Stimulated activated effector memory CD8-positive, alpha-beta T cell treated with anti-CD3 and anti-CD28 coated beads, Interleukin-12 subunit alpha, Interleukin-12 subunit beta, amount 100 ng/mL, for 72 hours (primary cell): ENCODE data around the gene CALML4.
"Not testable (repeated sequence)": the region's sequence is repeated elsewhere in the genome, so short reads cannot be mapped to it uniquely, and the experiment has no call there.

Source experiments
- ATAC-seq: fragments of 150-1000 bp; cut with Tn5 transposase; 2 replicates; pipeline ENCODE4 v1.10.0; 2021
- DNase-seq, 2 donors: peaks; one replicate each; pipeline ENCODE4 v3.0.0; 2021 to 2022; ENCODE audit warnings: low spot score in 2 of 2
- H3K27ac Mint-ChIP-seq: one replicate; pipeline ENCODE4 v1.8.0; 2022; ENCODE audit warnings: mild to moderate bottlenecking, mixed read lengths
- H3K36me3 Mint-ChIP-seq: one replicate; pipeline ENCODE4 v1.8.0; 2022; ENCODE audit warnings: mild to moderate bottlenecking, mixed read lengths
- H3K4me1 Mint-ChIP-seq: one replicate; pipeline ENCODE4 v1.8.0; 2022; ENCODE audit warnings: mixed read lengths
- H3K4me3 Mint-ChIP-seq: one replicate; pipeline ENCODE4 v1.8.0; 2022; ENCODE audit warnings: mild to moderate bottlenecking, mixed read lengths
- H3K9me3 Mint-ChIP-seq: one replicate; pipeline ENCODE4 v1.8.0; 2022; ENCODE audit warnings: mixed read lengths

CALML4 gene, protein sequence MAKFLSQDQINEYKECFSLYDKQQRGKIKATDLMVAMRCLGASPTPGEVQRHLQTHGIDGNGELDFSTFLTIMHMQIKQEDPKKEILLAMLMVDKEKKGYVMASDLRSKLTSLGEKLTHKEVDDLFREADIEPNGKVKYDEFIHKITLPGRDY

DNA sequence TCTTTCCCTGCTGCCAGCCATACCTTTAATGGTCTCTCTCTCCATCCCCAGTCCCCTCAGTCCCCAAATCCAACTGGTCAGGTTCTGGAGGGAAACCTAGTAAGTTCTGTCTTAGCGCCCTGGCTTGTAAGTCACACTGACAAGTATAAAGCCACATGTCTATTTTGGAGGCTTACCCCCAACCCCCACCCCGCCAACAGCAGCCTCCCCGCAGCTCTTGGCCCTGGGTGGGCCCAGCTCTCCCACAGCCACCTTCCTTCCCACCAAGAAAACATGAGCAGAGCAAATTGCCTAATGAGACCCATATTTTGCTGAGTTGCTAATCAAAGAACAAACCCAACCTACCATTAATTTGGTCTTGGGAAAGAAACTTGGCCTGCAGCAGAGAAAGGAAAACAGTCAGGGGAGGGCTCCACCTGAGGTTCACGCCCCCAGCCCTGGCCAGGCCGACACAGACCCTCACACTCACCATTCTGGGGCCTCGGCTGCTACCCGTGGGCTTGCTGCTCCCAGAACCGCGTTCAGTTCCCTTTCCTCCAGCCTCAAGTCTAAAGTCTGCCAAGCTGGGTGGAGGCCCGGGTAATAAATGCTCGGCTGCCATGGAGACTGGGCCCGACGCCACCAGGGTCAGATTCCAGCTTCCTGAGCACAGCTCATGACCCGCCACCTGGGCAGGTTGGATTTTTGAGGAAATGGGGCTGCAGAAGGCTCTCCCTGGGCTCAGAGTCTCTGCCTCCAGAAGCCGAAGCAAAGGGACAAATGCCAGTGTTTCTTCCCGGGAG is at the start of gene CALML4:
Gene CALML4 (minus strand): TSS at position 557 of the 782 bp plus-strand sequence. CDS start 85 bp downstream, at position 472.
- peak within 1 kb of the TSS; percentile 63 for H3K4me3 Mint-ChIP-seq
- H3K4me1 Mint-ChIP-seq: peaks cover 22% of the 10 kb centered on the region
- DNase-seq: no peak
- no peaks in the 10 kb centered on the region for H3K9me3 Mint-ChIP-seq
- ATAC-seq: no peak
- H3K27ac Mint-ChIP-seq: peak within 1 kb of the TSS; percentile 68
- peaks cover 17% of the 10 kb centered on the region for H3K36me3 Mint-ChIP-seq

DNA sequence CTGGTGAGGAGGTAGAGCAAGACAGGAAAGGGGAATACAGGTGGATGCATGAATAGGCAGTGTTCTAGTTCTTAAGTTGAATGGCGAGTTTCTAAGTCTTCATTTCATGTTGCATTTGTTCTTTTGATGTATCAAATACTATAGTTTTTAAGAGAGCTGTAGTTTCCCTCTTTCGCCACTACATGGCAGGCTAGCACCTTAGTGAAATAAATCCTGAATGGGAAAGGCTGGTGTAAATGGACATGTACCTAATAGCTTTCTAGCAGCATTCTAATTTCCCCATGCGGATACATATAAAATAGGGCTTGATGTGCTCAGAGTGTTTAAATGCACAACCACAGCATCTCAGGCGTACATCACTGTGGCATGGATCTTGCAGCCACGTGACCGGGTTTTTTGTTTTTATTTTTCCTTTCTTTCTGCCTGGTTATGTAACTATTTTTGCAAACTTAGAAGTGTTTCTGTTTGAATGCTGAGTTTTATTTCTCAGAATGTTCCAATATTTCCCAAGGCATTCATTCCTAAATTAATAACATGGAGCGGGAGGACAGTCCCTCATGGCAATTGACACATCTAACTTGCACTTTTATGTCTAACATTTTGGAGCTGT is 47.9 kb upstream of the CALML4 start:
- no peak overlapping the region for H3K27ac Mint-ChIP-seq
- ATAC-seq (no peak), DNase-seq (no peak)
- H3K9me3 Mint-ChIP-seq: no peaks in the 10 kb centered on the region
- H3K36me3 Mint-ChIP-seq: no peaks in the 10 kb centered on the region
- no peak overlapping the region for H3K4me3 Mint-ChIP-seq
- no peaks in the 10 kb centered on the region for H3K4me1 Mint-ChIP-seq

DNA sequence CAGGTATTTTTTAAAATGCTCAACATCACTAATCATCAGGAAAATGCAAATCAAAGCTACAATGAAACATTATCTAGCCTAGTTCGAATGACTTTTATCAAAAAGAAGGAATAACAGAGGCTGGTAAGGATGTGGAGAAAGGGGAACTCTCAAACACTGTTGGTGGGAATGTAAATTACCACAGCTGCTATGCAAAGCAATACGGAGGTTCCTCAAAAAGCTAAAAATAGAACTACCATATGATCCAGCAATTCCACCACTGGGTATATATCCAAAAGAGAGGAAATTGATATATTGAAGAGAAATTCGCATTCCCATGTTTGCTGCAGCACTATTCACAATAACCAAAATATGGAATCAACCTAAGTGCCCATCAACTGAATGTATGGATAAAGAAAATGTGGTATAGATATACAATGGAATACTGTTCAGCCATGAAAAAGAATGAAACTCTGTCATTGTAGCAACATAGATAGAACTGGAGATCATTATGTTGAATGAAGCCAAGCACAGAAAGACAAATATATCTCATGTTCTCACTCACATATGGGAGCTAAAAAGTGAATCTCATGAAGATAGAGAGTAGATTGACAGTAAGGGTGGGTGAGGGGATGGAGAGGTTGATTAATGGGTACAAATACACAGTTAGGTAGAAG is 44.1 kb upstream of the CALML4 start:
- Mint-ChIP-seq H3K36me3 (no peaks in the 10 kb centered on the region), H3K9me3 (no peaks in the 10 kb centered on the region)
- DNase-seq: no peak

DNA sequence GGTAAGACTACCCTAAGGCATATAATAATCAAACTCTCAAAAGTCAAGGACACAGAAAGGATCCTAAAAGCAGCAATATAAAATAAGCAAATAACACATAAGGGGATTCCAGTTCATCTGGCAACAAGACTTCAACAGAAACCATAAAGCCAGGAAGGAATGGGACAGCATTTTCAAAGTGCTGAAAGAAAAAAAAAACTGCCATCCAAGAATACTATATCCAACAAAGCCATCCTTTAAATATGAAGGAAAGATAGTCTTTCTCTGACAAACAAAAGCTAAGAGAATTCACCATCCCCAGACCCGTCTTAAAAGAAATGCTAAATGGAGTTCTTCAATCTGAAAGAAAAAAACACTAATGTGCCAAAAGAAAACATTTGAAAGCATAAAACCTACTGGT is 39.1 kb upstream of the CALML4 start:
- no peaks in the 10 kb centered on the region for H3K36me3 Mint-ChIP-seq
- no peak for DNase-seq
- no peak overlapping the region for H3K27ac Mint-ChIP-seq
- peaks cover 2% of the 10 kb centered on the region for H3K9me3 Mint-ChIP-seq
- H3K4me1 Mint-ChIP-seq: no peaks in the 10 kb centered on the region
- ATAC-seq: no peak
- H3K4me3 Mint-ChIP-seq: no peak overlapping the region

More for the DNA sequence above, 44.1 kb upstream of the CALML4 start:
- no peaks in the 10 kb centered on the region for H3K4me1 Mint-ChIP-seq
- no peak overlapping the region for H3K4me3 Mint-ChIP-seq
- no peak overlapping the region for H3K27ac Mint-ChIP-seq
- no peak for ATAC-seq

DNA sequence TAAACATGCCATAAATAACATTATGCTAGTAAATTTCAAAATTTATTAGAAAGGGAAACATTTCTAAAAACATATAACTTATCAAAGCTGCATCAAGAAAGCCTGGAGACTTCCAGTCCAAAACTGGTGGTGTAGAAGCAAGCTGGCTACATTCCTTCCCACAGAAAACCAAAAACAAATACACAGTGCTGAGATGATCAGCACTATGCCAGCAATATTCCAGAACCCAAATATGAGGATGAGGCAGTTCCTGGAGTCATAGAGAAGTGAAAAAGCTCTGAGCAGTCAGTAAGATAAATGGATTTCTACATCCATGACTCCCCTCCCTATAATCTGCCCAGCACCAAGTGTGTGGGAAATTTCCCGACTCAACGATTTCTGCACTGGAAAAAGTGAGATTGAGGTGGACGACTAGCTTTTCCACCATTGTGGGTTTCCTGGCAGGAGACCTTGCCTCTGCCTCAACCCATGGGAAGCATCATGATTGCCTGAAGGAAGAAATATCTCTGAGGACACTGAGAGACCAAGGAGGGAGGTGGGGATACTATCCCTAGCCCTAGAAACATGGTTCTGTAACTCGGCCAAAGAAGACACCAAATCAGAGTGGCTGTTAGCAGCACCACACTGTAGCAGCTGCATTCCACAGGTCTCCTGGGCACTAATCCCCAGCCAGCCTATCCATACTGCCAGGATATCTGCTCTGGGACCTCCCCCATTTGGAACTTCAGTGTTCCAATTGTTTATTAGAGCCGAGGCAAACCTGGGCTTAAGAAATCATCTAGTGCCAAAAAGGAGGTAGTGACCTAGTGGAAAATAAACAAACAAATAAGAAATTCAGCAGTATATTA is 36.2 kb upstream of the CALML4 start:
- no peaks in the 10 kb centered on the region for H3K4me1 Mint-ChIP-seq
- H3K27ac Mint-ChIP-seq: no peak overlapping the region
- H3K9me3 Mint-ChIP-seq: peaks cover 2% of the 10 kb centered on the region
- DNase-seq (no peak), ATAC-seq (no peak)
- no peak overlapping the region for H3K4me3 Mint-ChIP-seq
- H3K36me3 Mint-ChIP-seq: no peaks in the 10 kb centered on the region

DNA sequence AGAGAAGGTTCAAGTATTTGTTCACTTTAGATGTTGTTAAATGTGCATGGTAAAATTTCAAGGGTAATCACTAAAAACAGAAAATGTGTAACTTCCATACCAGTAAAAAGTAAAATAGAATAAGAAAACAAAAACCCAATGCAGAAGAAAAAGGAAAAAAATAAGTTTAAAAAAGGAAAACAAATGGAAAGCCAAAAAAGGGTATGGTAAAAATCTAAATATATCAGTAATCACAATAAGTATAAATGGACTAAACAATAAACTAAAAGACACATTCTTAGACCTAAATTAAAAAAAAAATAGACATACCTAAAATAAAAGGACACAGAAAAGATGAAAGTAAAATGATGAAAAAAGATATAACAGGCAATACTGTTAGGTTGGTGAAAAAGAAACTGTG is 33.9 kb upstream of the CALML4 start:
- Mint-ChIP-seq H3K36me3 (no peaks in the 10 kb centered on the region), H3K27ac (no peak overlapping the region), H3K4me1 (no peaks in the 10 kb centered on the region), H3K4me3 (no peak overlapping the region), H3K9me3 (peaks cover 2% of the 10 kb centered on the region)
- DNase-seq (no peak), ATAC-seq (no peak)

DNA sequence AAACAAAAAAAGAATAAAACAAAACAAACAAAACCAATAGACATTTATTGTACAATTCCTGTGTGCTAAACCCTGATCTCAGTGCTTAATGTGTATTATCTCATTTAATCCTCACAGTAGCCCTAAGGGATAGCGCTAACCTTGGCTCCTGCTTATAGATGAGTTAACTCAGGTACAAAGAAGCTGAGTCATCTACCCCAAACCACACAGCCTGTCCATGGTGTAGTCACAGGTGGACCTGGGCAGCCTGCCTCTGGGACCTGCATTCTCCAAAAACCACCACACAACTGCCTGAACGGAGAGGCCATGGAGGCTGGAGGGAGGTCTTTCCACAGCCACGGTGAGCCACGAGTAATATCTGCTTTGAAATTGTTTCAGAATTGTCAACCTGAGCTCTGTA is 29.9 kb upstream of the CALML4 start:
- Mint-ChIP-seq H3K27ac (no peak overlapping the region), H3K4me3 (no peak overlapping the region), H3K9me3 (no peaks in the 10 kb centered on the region), H3K4me1 (peaks cover 11% of the 10 kb centered on the region), H3K36me3 (no peaks in the 10 kb centered on the region)
- no peak for DNase-seq
- ATAC-seq: no peak

DNA sequence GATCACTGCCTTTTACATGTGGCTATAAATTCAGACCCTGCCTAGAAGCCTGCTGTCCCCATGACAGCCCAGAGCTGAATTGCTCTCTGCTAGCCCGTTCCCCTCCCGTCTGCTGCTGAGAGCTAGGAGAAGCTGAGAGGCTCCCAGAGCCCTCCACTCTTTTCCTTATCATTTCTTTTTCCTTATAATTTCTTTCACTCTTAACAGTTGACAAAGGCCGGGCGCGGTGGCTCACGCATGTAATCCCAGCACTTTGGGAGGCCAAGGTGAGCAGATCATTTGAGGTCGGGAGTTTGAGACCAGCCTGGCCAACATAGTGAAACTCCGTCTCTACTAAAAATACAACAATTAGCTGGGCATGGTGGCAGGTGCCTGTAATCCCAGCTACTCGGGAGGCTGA is 29.4 kb upstream of the CALML4 start:
- not testable (repeated sequence) for H3K9me3 Mint-ChIP-seq, ATAC-seq, H3K27ac Mint-ChIP-seq, H3K4me3 Mint-ChIP-seq, DNase-seq, H3K36me3 Mint-ChIP-seq
- H3K4me1 Mint-ChIP-seq: peaks cover 15% of the 10 kb centered on the region

DNA sequence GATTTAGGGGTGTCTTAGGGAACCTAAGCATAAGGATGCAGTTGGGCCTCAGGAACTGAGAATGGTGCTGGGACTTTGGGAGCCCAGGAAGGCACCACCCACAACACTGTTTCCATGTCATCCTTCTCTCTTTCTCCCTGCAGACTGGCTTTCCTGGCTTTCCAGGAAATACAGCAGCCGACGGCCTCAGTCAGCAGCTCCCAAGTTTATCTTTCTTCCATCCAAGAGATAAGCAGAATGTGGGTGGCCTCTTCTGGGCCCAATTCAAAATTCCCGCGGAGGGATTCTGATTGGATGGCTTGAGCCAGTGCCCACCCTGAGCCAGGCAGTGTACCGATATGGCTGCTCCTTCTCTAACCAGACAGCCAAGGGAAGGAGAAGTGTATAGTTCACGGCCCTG is 28.9 kb upstream of the CALML4 start:
- no peak overlapping the region for H3K4me3 Mint-ChIP-seq
- ATAC-seq: no peak
- DNase-seq: peak in 1 of 2 donors; percentile 30
- peaks cover 15% of the 10 kb centered on the region for H3K4me1 Mint-ChIP-seq
- no peaks in the 10 kb centered on the region for H3K36me3 Mint-ChIP-seq
- no peak overlapping the region for H3K27ac Mint-ChIP-seq
- H3K9me3 Mint-ChIP-seq: no peaks in the 10 kb centered on the region

DNA sequence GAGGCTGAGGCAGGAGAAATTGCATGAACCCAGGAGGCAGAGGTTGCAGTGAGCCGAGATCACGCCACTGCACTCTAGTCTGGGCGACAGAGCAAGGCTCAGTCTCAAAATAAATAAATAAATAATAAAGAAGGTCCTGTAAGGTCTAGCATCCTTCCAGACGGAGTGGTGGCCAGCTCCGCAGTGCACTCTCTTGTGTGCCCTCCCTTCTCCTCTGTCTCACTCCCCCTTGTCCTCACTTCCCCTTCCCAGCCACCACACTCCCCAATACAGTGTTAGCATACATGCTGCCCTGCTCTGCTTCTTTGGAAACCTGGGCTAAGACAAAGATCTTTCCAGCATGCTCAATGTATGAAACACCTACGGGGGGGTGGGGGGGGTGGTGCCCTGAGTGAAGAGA is 27.8 kb upstream of the CALML4 start:
- no peak overlapping the region for H3K4me3 Mint-ChIP-seq
- DNase-seq: no peak
- no peaks in the 10 kb centered on the region for H3K36me3 Mint-ChIP-seq
- no peaks in the 10 kb centered on the region for H3K9me3 Mint-ChIP-seq
- ATAC-seq: no peak
- no peak overlapping the region for H3K27ac Mint-ChIP-seq
- H3K4me1 Mint-ChIP-seq: peaks cover 25% of the 10 kb centered on the region

DNA sequence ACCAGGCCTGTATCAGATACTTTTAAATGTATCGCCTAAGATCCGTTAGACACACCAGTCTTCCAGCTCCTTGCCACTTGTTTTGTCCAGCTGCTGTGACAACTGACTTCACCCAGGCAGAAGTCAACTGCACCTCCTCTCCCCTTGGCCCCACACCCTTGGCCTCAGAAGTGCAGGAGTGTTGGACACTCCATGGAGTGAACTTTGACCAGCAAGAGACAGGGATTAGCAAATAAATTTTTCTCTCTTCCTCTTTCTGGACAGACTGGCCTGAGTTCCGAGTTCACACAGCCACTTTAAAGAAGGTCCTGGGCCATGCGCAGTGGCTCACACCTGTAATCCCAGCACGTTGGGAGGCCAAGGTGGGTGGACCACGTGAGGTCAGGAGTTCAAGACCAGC is 27.3 kb upstream of the CALML4 start:
- H3K4me3 Mint-ChIP-seq: no peak overlapping the region
- DNase-seq (peak in 1 of 2 donors; percentile 43), ATAC-seq (no peak)
- no peak overlapping the region for H3K27ac Mint-ChIP-seq
- H3K36me3 Mint-ChIP-seq: no peaks in the 10 kb centered on the region
- peaks cover 30% of the 10 kb centered on the region for H3K4me1 Mint-ChIP-seq
- H3K9me3 Mint-ChIP-seq: no peaks in the 10 kb centered on the region

DNA sequence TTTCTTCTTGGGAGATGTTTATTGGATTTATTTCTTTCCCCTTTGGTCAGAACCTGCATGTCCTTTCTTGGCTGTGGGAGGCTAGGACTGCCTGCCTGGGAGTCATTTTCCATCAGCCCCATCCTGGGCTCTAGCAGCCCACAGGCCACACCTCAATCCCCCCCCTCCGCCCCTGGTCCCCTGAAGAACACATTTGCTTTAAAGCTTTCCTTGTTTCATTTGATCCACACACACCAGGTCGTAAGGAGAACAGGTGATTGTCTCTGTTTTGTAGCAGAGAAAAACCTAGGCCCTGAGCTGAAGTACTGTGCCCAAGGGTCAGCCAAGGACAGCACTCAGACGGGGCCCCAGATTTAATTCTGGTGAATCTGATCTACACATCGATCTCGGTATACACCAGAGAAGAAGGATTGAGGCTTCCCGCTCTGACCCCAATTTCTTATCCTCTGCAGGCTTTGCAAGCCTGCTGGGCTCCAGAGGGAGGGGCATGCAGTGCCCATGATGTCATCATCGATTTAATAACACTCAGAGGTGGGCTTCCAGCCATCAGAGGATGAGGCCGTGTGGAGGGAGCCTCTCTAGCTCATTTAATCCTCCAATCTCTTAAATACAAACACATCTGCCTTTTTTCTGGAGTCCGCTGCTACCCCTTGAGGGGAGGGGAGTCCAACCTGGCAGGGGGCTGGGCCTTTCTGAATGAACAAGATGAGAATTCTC is 26.1 kb upstream of the CALML4 start:
- H3K9me3 Mint-ChIP-seq: no peaks in the 10 kb centered on the region
- DNase-seq: peak in 1 of 2 donors; percentile 39
- peak overlapping the region; percentile 79 for H3K27ac Mint-ChIP-seq
- H3K36me3 Mint-ChIP-seq: no peaks in the 10 kb centered on the region
- peak overlapping the region; percentile 96 for H3K4me3 Mint-ChIP-seq
- ATAC-seq: no peak
- peaks cover 33% of the 10 kb centered on the region for H3K4me1 Mint-ChIP-seq

DNA sequence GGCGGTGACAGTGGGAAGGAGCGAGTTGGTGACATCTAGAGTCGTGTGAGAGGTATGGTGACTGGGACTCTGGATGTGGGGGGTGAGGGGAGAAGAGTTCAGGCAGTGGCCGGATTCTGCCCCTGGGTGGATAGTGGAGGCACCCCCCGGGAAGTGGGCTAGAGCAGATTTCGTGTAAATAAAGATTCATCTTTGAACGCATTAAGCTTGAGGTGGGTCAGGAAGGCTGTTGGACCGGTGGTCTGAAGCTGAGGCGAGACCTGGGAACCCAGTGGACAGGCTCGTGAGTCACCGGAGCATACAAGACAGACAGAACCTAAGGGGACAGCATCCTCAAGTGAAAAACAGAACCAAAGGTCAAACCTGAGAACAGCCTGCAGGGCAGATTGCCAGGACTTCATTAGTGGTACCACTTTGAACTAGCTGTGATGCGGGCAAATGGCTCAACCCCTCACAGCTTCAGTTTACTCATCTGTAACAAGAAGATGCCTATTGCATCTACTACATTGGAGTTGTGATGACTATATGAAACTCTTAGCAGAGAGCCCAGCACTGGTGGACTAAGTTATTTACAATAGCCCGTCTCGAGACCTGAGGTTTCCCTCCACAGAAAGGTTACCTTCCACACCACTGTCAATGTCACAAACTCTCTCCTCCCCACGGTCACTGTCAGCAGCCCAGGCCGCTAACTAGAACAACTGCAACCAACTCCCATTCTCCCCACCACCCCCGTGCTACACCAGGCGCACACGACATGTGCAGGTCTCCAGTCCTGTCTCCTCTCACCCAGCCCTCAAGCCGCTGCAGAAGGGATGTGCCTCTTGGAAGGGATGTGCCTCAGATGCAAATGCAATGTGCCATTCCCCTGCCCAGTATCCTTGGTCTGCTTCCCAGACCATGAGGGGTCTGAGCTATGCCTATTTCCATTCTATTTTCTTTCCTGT is 25.3 kb upstream of the CALML4 start:
- H3K27ac Mint-ChIP-seq: peak overlapping the region; percentile 79
- ATAC-seq: no peak
- no peaks in the 10 kb centered on the region for H3K36me3 Mint-ChIP-seq
- no peaks in the 10 kb centered on the region for H3K9me3 Mint-ChIP-seq
- peaks cover 34% of the 10 kb centered on the region for H3K4me1 Mint-ChIP-seq
- peak overlapping the region; percentile 96 for H3K4me3 Mint-ChIP-seq
- peak in 1 of 2 donors; percentile 49 for DNase-seq
